Fibroblast of lung (primary cell): Measurements from ENCODE around the gene ERCC2. TPM values are rescaled to one million over a fixed set of nuclear protein-coding genes. Genes with fewer than 3 reads are reported as not detected.
"Not testable (repeated sequence)": the region's sequence is repeated elsewhere in the genome, so short reads cannot be mapped to it uniquely, and the experiment has no call there.

Experiments
- DNase-seq, 2 donors: peaks; one replicate each; pipeline versions ENCODE4 v3.0.0 to v3.0.0-alpha.2; 2010; ENCODE audit warnings: low read depth in 2 of 2
- H2AFZ ChIP-seq: 2 replicates; pipeline ENCODE4 v1.5.1; 2012; ENCODE audit warnings: low read length, control low read depth, inconsistent platforms
- H3K27ac ChIP-seq: 2 replicates; pipeline ENCODE4 v1.5.1; 2011; ENCODE audit warnings: low read length, control low read depth; ENCODE audit not compliant: insufficient read depth
- H3K27me3 ChIP-seq: 2 replicates; pipeline ENCODE4 v1.5.1; 2011; ENCODE audit warnings: mild to moderate bottlenecking, low read length; ENCODE audit not compliant: control insufficient read depth, insufficient read depth
- H3K36me3 ChIP-seq: 2 replicates; pipeline ENCODE4 v1.5.1; 2011; ENCODE audit warnings: low read length; ENCODE audit not compliant: control insufficient read depth, insufficient read depth
- H3K4me1 ChIP-seq: 2 replicates; pipeline ENCODE4 v1.5.1; 2011; ENCODE audit warnings: low read length; ENCODE audit not compliant: control insufficient read depth, insufficient read depth; ENCODE audit errors: extremely low read depth
- H3K4me2 ChIP-seq: 2 replicates; pipeline ENCODE4 v1.5.1; 2011; ENCODE audit warnings: low read length, control low read depth; ENCODE audit not compliant: insufficient read depth; ENCODE audit errors: extremely low read depth
- H3K4me3 ChIP-seq, 4 experiments: fragments of 200-600 bp in 1 of 4; sonication (generic) in 1 of 4; replicated peaks in 1 of 4; 2 replicates each; pipeline ENCODE4 v1.5.1; 2011 to 2016; ENCODE audit warnings: low read length in 4 of 4, low read depth in 3 of 4, mild to moderate bottlenecking in 3 of 4, control low read depth in 2 of 4, inconsistent platforms in 1 of 4, mixed read lengths in 1 of 4; ENCODE audit not compliant: insufficient read depth in 1 of 4; ENCODE audit errors: control extremely low read depth in 1 of 4
- H3K79me2 ChIP-seq: 2 replicates; pipeline ENCODE4 v1.5.1; 2012; ENCODE audit warnings: mild to moderate bottlenecking, low read length, inconsistent platforms; ENCODE audit not compliant: control insufficient read depth, insufficient read depth
- H3K9ac ChIP-seq: 2 replicates; pipeline ENCODE4 v1.5.1; 2011; ENCODE audit warnings: mild to moderate bottlenecking, low read length, control low read depth; ENCODE audit not compliant: insufficient read depth
- H3K9me3 ChIP-seq: 2 replicates; pipeline ENCODE4 v1.5.1; 2012; ENCODE audit warnings: low read depth, low read length; ENCODE audit not compliant: control insufficient read depth, insufficient read depth
- H4K20me1 ChIP-seq: 2 replicates; pipeline ENCODE4 v1.5.1; 2011; ENCODE audit warnings: low read length; ENCODE audit not compliant: control insufficient read depth, insufficient read depth; ENCODE audit errors: extremely low read depth
- CTCF ChIP-seq, 2 donors: IDR thresholded peaks in 1 of 2; conservative IDR thresholded peaks in 1 of 2; 1 replicate in 1 of 2; 2 replicates in 1 of 2; pipeline ENCODE4 v1.5.1; 2011 to 2012; ENCODE audit warnings: low read length in 2 of 2, control low read depth in 1 of 2, inconsistent platforms in 1 of 2, low read depth in 1 of 2, mild to moderate bottlenecking in 1 of 2
- EZH2 ChIP-seq: IDR thresholded peaks from 2 replicates; pipeline ENCODE4 v1.5.1; 2012; ENCODE audit warnings: low read length, control low read depth, mild to moderate bottlenecking; ENCODE audit errors: missing control alignments
- polyA plus RNA-seq, 2 donors: library from polyadenylated mRNA; depleted of rRNA in 1 of 2; stranded (reverse) in 1 of 2; unstranded in 1 of 2; fragments of >200 nt; gene quantifications; 2 replicates each; pipeline ENCODE4 v1.2.1, GENCODE V29; 2011 to 2012; ENCODE audit warnings: missing spikeins in 1 of 2
- total RNA-seq: library from RNA; depleted of rRNA; stranded (reverse); fragments of >200 nt; gene quantifications from 2 replicates; pipeline ENCODE4 v1.2.1, GENCODE V29; 2014

ERCC2 gene
- total and polyA plus RNA-seq, 2 donors (not counting 1 experiment from before 2014, with no cell fraction given), result 21.6 to 57.1 TPM

GRCh38 chr19:45311621-45312020 is 58.8 kb downstream of the ERCC2 start:
- H3K4me3 ChIP-seq, result no peak overlapping the region
- no peaks in the 10 kb centered on the region for H4K20me1 ChIP-seq
- no peaks in the 10 kb centered on the region for H3K9me3 ChIP-seq
- peak overlapping the region; percentile 20 for H2AFZ ChIP-seq
- peaks cover 6% of the 10 kb centered on the region for H3K27me3 ChIP-seq
- no peak for DNase-seq
- no peaks in the 10 kb centered on the region for H3K36me3 ChIP-seq
- no peak overlapping the region for H3K4me2 ChIP-seq
- no peak overlapping the region for H3K9ac ChIP-seq
- H3K79me2 ChIP-seq, result no peaks in the 10 kb centered on the region
- H3K4me1 ChIP-seq, result no peaks in the 10 kb centered on the region
- TF ChIP-seq CTCF (conservative IDR thresholded peaks at IDR 0.05 in 1 of 2, IDR thresholded peaks at IDR 0.05 in 1 of 2; ENCODE audit: low read depth in 1 of 2, low read length in 2 of 2) (no peak), EZH2 (no peak)
- no peak overlapping the region for H3K27ac ChIP-seq

- not testable (repeated sequence) for H3K36me3 ChIP-seq, DNase-seq, H3K9ac ChIP-seq, H4K20me1 ChIP-seq, H3K27me3 ChIP-seq, H3K4me2 ChIP-seq, H3K79me2 ChIP-seq, H3K4me1 ChIP-seq, H3K9me3 ChIP-seq, H2AFZ ChIP-seq, H3K27ac ChIP-seq, H3K4me3 ChIP-seq
Observed at GRCh38 chr19:45309322-45309721, 61.1 kb downstream of the ERCC2 start.

- DNase-seq, result no peak
Observed at GRCh38 chr19:45307361-45307760, 63.0 kb downstream of the ERCC2 start.

More at GRCh38 chr19:45307361-45307760, 63.0 kb downstream of the ERCC2 start:
- H3K4me1 ChIP-seq, result no peaks in the 10 kb centered on the region
- TF ChIP-seq EZH2 (no peak), CTCF (conservative IDR thresholded peaks at IDR 0.05 in 1 of 2, IDR thresholded peaks at IDR 0.05 in 1 of 2; ENCODE audit: low read depth in 1 of 2, low read length in 2 of 2) (no peak)
- no peaks in the 10 kb centered on the region for H3K9me3 ChIP-seq
- no peak overlapping the region for H3K9ac ChIP-seq
- no peaks in the 10 kb centered on the region for H3K27me3 ChIP-seq
- H3K4me2 ChIP-seq, result no peak overlapping the region
- no peaks in the 10 kb centered on the region for H3K36me3 ChIP-seq
- no peak overlapping the region for H3K4me3 ChIP-seq
- H4K20me1 ChIP-seq, result no peaks in the 10 kb centered on the region
- no peak overlapping the region for H2AFZ ChIP-seq
- no peaks in the 10 kb centered on the region for H3K79me2 ChIP-seq
- H3K27ac ChIP-seq, result no peak overlapping the region
